ENCODE data around the gene LY6G5C. TPM values are rescaled to one million over a fixed set of nuclear protein-coding genes. Genes with fewer than 3 reads are reported as not detected.

The LY6G5C gene
- total and polyA plus RNA-seq, 9 of the 15 experiments (the other 6 are each of a cell fraction or from before 2014, with no cell fraction given), result 0.10 to 0.67 (median 0.46) TPM; not detected in 4

GRCh38 chr6:31702819-31703716 lies 22.2 kb upstream of the LY6G5C start, which contains the start of gene ABHD16A (continued):
- TF ChIP-seq RB1 (IDR thresholded peaks at IDR 0.05; ENCODE audit: low read depth) (peak; percentile 87), SIRT6 (IDR thresholded peaks at IDR 0.05; ENCODE audit: low read depth, low read length) (peak; percentile 66), PRDM10 (IDR thresholded peaks at IDR 0.05; ENCODE audit: partially characterized antibody) (peak; percentile 99), ZNF140 (CRISPR knock-in tag; IDR thresholded peaks at IDR 0.05) (no peak), HSF4 (CRISPR knock-in tag; IDR thresholded peaks at IDR 0.05; ENCODE audit: borderline replicate concordance) (no peak), CEBPG (CRISPR knock-in tag; IDR thresholded peaks at IDR 0.05) (peak; percentile 99), CEBPG (tag; conservative IDR thresholded peaks at IDR 0.05 in 1 of 2, IDR thresholded peaks at IDR 0.05 in 1 of 2) (peak; percentile 99 to 100), E2F4 (CRISPR knock-in tag; IDR thresholded peaks at IDR 0.05; ENCODE audit: low read depth) (no peak; the same call in 1 of the 2 replicates), NR2F6 (CRISPR knock-in tag; IDR thresholded peaks at IDR 0.05) (no peak), CSDE1 (IDR thresholded peaks at IDR 0.05) (no peak; a peak in 1 of 4 replicates), CTBP1 (IDR thresholded peaks at IDR 0.05; ENCODE audit: borderline replicate concordance) (peak; percentile 48; the same call in 1 of the 2 replicates), ETS2 (tag; IDR thresholded peaks at IDR 0.05; ENCODE audit: borderline replicate concordance, poor library complexity, severe bottlenecking) (no peak), ZKSCAN8 (CRISPR knock-in tag; IDR thresholded peaks at IDR 0.05) (0 out of 2 replicates have a peak, but pooled peaks have one; percentile 53), SMARCE1 (IDR thresholded peaks at IDR 0.05) (no peak; the same call in 1 of the 2 replicates), BRF1 (IDR thresholded peaks at IDR 0.05; ENCODE audit: borderline replicate concordance, extremely low read depth, insufficient read length) (no peak), ZNF146 (CRISPR knock-in tag; IDR thresholded peaks at IDR 0.05; ENCODE audit: unreplicated experiment) (no peak), GTF2A2 (tag; IDR thresholded peaks at IDR 0.05) (no peak), KLF10 (CRISPR knock-in tag; IDR thresholded peaks at IDR 0.05) (no peak)
- TF ChIP-seq, protein P1, sequence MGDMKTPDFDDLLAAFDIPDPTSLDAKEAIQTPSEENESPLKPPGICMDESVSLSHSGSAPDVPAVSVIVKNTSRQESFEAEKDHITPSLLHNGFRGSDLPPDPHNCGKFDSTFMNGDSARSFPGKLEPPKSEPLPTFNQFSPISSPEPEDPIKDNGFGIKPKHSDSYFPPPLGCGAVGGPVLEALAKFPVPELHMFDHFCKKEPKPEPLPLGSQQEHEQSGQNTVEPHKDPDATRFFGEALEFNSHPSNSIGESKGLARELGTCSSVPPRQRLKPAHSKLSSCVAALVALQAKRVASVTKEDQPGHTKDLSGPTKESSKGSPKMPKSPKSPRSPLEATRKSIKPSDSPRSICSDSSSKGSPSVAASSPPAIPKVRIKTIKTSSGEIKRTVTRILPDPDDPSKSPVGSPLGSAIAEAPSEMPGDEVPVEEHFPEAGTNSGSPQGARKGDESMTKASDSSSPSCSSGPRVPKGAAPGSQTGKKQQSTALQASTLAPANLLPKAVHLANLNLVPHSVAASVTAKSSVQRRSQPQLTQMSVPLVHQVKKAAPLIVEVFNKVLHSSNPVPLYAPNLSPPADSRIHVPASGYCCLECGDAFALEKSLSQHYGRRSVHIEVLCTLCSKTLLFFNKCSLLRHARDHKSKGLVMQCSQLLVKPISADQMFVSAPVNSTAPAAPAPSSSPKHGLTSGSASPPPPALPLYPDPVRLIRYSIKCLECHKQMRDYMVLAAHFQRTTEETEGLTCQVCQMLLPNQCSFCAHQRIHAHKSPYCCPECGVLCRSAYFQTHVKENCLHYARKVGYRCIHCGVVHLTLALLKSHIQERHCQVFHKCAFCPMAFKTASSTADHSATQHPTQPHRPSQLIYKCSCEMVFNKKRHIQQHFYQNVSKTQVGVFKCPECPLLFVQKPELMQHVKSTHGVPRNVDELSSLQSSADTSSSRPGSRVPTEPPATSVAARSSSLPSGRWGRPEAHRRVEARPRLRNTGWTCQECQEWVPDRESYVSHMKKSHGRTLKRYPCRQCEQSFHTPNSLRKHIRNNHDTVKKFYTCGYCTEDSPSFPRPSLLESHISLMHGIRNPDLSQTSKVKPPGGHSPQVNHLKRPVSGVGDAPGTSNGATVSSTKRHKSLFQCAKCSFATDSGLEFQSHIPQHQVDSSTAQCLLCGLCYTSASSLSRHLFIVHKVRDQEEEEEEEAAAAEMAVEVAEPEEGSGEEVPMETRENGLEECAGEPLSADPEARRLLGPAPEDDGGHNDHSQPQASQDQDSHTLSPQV (IDR thresholded peaks at IDR 0.05), result peak; percentile 82
